Pancreas (tissue), 10 donors: ENCODE data around the gene BACH2. TPM values are rescaled to one million over a fixed set of nuclear protein-coding genes. Genes with fewer than 3 reads are reported as not detected.
"Not testable (repeated sequence)": the region's sequence is repeated elsewhere in the genome, so short reads cannot be mapped to it uniquely, and the experiment has no call there.

ENCODE experiments used
- ATAC-seq, 4 donors: fragments of 200-7000 bp; cut with Tn5 transposase; one replicate each; pipeline versions ENCODE4 v1.8.0 to v1.9.1; 2020; ENCODE audit warnings: mild to moderate bottlenecking in 4 of 4, moderate library complexity in 4 of 4
- DNase-seq, 6 donors: peaks; one replicate each; pipeline ENCODE4 v3.0.0-alpha.2; 2020
- FAIRE-seq: peaks from 2 replicates; lab custom pipeline; 2012; peaks lifted over from hg19 to GRCh38; lab: Jason Lieb, UNC
- H3K27ac ChIP-seq, 4 donors: fragments of 200-600 bp; sonication (generic); 1 replicate in 3 of 4; 2 replicates in 1 of 4; pipeline versions ENCODE4 v1.5.0 to v1.8.0; 2020
- H3K27me3 ChIP-seq, 4 donors: fragments of 200-600 bp; one replicate each; pipeline ENCODE4 v1.8.0; 2021
- H3K36me3 ChIP-seq, 3 donors: fragments of 200-600 bp; sonication (generic) in 1 of 3; one replicate each; pipeline versions ENCODE4 v1.5.0 to v1.8.0; 2020 to 2021
- H3K4me1 ChIP-seq, 3 donors: fragments of 200-600 bp; one replicate each; pipeline ENCODE4 v1.8.0; 2021
- H3K4me3 ChIP-seq, 4 donors: fragments of 200-600 bp; sonication (generic) in 2 of 4; one replicate each; pipeline versions ENCODE4 v1.5.0 to v1.8.0; 2020 to 2021
- H3K9me3 ChIP-seq, 4 donors: fragments of 200-600 bp; one replicate each; pipeline ENCODE4 v1.8.0; 2021
- CTCF ChIP-seq, 4 donors: fragments of 200-600 bp; sonication (generic) in 3 of 4; IDR thresholded peaks; one replicate each; pipeline versions ENCODE4 v1.5.0 to v1.8.0; 2021; ENCODE audit warnings: antibody characterized with exemption in 4 of 4
- WGBS, 2 donors: extraction: QIAGEN DNeasy Blood & Tissue Kit; methylation state at CpG; one replicate each; pipeline ENCODE4 v1.1.7; 2013; 5-methylcytosine and 5-hydroxymethylcytosine counted together
- intact Hi-C, 3 donors: fragments of 100-400 bp; cut with DNase I; formaldehyde crosslinking; loops; one replicate each; pipeline versions ENCODE4 v1.11.1 to v1.14.2; 2022
- polyA plus RNA-seq, 2 donors: library from polyadenylated mRNA; stranded (reverse); fragments of 200-250 nt; gene quantifications; one replicate each; pipeline ENCODE4 v1.2.3, GENCODE V29; 2013
- total RNA-seq, 6 donors: library from RNA; stranded (reverse); fragmentation: NEBNext Ultra II Directional in 4 of 6; extraction: Animal tissue kit (Norgen Biotek cat#: 25700) in 4 of 6; gene quantifications; one replicate each; pipeline versions ENCODE4 v1.2.1 to v1.2.4, GENCODE V29; 2021 to 2023
- donor health status: healthy with polysubstance abuse.
- donor health status: DM: no; HTN: no; CAD: no; lungs with moderate emphysema.
- donor health status: DM: no; HTN: no; CAD: no.
- donor health status: control.
- donor health status: control.
- donor health status: Bipolar disorder and iron deficiency.
- donor health status: DM: yes; HTN: yes; CAD: no.
- donor health status: DM: no; HTN: no; CAD: no.
- donor health status: DM: no; HTN: no; CAD: no.
- donor health status: DM: yes; HTN: yes; CAD: no.

Gene BACH2
- total and polyA plus RNA-seq, 8 donors, result 0.61 to 8.0 (median 4.9) TPM

GRCh38 chr6:90216072-90216977, 80.3 kb downstream of the BACH2 start:
- Histone ChIP-seq H3K4me1 (peaks cover 22 to 44% (median 40%) of the 10 kb centered on the region in 3 donors), H3K27ac (peak overlapping the region in 3 of 4 donors; percentile 62 to 98 (median 98))

GRCh38 chr6:90214966-90215365, 81.7 kb downstream of the BACH2 start:
- Histone ChIP-seq H3K9me3 (no peaks in the 10 kb centered on the region), H3K4me1 (peaks cover 19 to 32% (median 30%) of the 10 kb centered on the region in 3 donors), H3K4me3 (no peak overlapping the region), H3K27me3 (no peaks in the 10 kb centered on the region), H3K27ac (peak overlapping the region in 1 of 4 donors; percentile 98), H3K36me3 (no peaks in the 10 kb centered on the region)
- DNase-seq (no peak), ATAC-seq (no peak), FAIRE-seq (no peak)
- WGBS, 2 donors, result 91 to 100% methylated on average over 1 of the region's 1 CpG
- intact Hi-C loops, result no loop called here
- no peak for TF ChIP-seq CTCF (IDR thresholded peaks at IDR 0.05)

More at GRCh38 chr6:90216072-90216977, 80.3 kb downstream of the BACH2 start:
- 60 to 64% methylated on average over 14 of the region's 14 CpGs for WGBS, 2 donors
- Histone ChIP-seq H3K4me3 (no peak overlapping the region), H3K36me3 (no peaks in the 10 kb centered on the region), H3K27me3 (no peaks in the 10 kb centered on the region), H3K9me3 (no peaks in the 10 kb centered on the region)
- ATAC-seq (no peak), FAIRE-seq (no peak), DNase-seq (peak in 3 of 6 donors; percentile 6 to 58 (median 22))
- no peak for TF ChIP-seq CTCF (IDR thresholded peaks at IDR 0.05)
- intact Hi-C loops, result no loop called here

DNA sequence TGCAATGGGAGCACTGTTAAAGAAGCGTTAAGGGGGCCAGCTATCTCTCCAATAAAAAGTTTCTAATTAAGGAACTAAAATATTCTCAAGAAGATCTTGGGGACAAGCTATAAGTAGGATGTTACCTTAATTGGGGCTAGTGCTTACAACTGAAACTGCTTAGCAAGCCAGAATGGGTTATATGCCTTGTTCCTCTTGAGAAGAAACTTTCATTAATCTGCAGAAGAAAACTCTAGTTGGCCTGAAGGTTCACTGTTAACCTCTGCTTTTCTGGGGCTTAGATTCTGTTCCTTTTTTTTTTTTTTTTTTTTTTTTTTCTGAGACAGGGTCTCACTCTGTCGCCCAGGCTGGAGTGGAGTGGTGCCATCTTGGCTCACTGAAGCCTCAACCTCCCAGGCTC, 82.2 kb downstream of the BACH2 start:
- Histone ChIP-seq H3K27me3 (no peaks in the 10 kb centered on the region), H3K27ac (no peak overlapping the region), H3K9me3 (no peaks in the 10 kb centered on the region), H3K36me3 (no peaks in the 10 kb centered on the region), H3K4me1 (peaks cover 17 to 29% (median 28%) of the 10 kb centered on the region in 3 donors), H3K4me3 (no peak overlapping the region)
- WGBS, 2 donors, result 91 to 96% methylated on average over 2 of the region's 2 CpGs
- TF ChIP-seq CTCF (IDR thresholded peaks at IDR 0.05), result no peak
- intact Hi-C loops, result no loop called here
- FAIRE-seq, result no peak
- no peak for DNase-seq
- ATAC-seq, result no peak

DNA sequence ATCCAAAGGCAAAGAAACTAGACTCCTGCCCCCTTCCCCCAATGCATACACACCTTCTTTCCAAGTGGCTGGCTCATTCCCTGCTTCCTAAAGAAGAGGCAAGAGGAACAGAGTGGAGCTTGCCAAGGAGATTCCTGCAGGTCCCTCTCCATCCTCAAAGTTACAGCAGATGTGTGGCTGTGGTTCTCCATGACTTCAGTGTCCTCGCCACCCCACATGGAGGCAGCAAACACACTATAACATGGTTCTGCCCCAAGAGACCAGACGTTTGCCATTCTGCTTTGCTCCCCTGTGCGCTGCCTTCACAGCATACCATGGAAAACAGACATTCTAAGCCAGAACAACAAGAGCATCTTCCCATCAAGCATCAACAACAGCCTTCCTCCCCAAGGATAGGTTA, 84.4 kb downstream of the BACH2 start:
- DNase-seq (no peak), ATAC-seq (peak in 1 of 4 donors; percentile 20), FAIRE-seq (no peak)
- intact Hi-C loops, result no loop called here
- WGBS, 2 donors, result 72 to 78% methylated on average over 3 of the region's 3 CpGs
- H3K4me1 ChIP-seq, result peaks cover 7 to 18% (median 17%) of the 10 kb centered on the region in 3 donors
- no peaks in the 10 kb centered on the region for H3K36me3 ChIP-seq
- no peak overlapping the region for H3K27ac ChIP-seq
- H3K9me3 ChIP-seq, result no peaks in the 10 kb centered on the region
- H3K27me3 ChIP-seq, result no peaks in the 10 kb centered on the region
- TF ChIP-seq CTCF (IDR thresholded peaks at IDR 0.05), result no peak
- H3K4me3 ChIP-seq, result no peak overlapping the region

DNA sequence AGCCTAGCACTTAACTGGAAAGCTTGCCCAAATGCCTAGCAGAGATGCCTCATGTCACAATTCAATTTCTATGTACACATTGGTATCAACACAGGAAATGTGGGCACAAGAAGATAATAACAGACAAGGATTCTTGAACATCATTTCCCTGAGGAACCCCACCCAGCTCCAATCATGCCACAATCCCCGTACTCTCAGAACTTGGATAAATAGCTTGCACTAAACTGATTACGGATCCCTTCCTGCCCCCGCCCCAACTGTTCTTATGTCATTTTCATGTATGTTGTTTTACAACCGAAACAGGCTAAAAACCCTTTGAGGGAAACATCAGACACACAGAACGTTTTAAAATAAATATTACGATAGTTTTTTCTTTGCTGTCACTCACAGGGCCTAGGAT, 87.1 kb downstream of the BACH2 start:
- intact Hi-C loops, result no loop called here
- no peak for TF ChIP-seq CTCF (IDR thresholded peaks at IDR 0.05)
- H3K4me1 ChIP-seq, result no peaks in the 10 kb centered on the region
- WGBS, 2 donors, result 83 to 86% methylated on average over 6 of the region's 6 CpGs
- H3K9me3 ChIP-seq, result no peaks in the 10 kb centered on the region
- no peak overlapping the region for H3K4me3 ChIP-seq
- H3K36me3 ChIP-seq, result no peaks in the 10 kb centered on the region
- FAIRE-seq (no peak), ATAC-seq (no peak), DNase-seq (no peak)
- H3K27me3 ChIP-seq, result no peaks in the 10 kb centered on the region
- H3K27ac ChIP-seq, result no peak overlapping the region

- H3K27ac ChIP-seq, ATAC-seq, H3K4me1 ChIP-seq, H3K4me3 ChIP-seq, FAIRE-seq, H3K36me3 ChIP-seq, H3K9me3 ChIP-seq, intact Hi-C loops, DNase-seq, H3K27me3 ChIP-seq: not testable (repeated sequence)
- WGBS, 2 donors, result 88 to 97% methylated on average over 2 of the region's 2 CpGs
Measured at GRCh38 chr6:90208690-90209089, 88.0 kb downstream of the BACH2 start.
